Articular chondrocyte of knee joint (primary cell): ENCODE data around the gene RNF26. TPM values are rescaled to one million over a fixed set of nuclear protein-coding genes. Genes with fewer than 3 reads are reported as not detected.

ENCODE experiments used
- small RNA-seq: library from RNA; depleted of rRNA; stranded (forward); fragments of <200 nt; gene quantifications from one replicate; pipeline ENCODE3, GENCODE V24; 2012
- total RNA-seq: library from RNA; depleted of rRNA; stranded (reverse); fragments of >200 nt; gene quantifications from 2 replicates; pipeline ENCODE4 v1.2.3, GENCODE V29; 2012

RNF26 gene
- 5.9 TPM in 2 replicates for total RNA-seq

GRCh38 chr11:119334174-119334930, at the start of gene RNF26:
TSS of gene RNF26 (plus strand) at chr11:119334527. CDS start at chr11:119335123, 596 bp downstream.

GRCh38 chr11:119316729-119317591, 17.4 kb upstream of the RNF26 start, which contains the start of gene MCAM:
TSS of gene MCAM (minus strand) at chr11:119317130. CDS start at chr11:119317101, 29 bp downstream.

GRCh38 chr11:119340335-119341221, 6.3 kb downstream of the RNF26 start, which contains the start of gene C1QTNF5:
TSS of gene C1QTNF5 (minus strand) at chr11:119340883. CDS start at chr11:119340397, 486 bp downstream.

GRCh38 chr11:119346605-119347004, 12.3 kb downstream of the RNF26 start, which contains the start of gene MFRP:
TSS of gene MFRP (minus strand) at chr11:119346705. CDS start at chr11:119346513, 192 bp downstream.

GRCh38 chr11:119381181-119381988, 47.1 kb downstream of the RNF26 start, which contains the start of gene USP2:
TSS of gene USP2 (minus strand) at chr11:119381690. CDS start at chr11:119373480, 8,210 bp downstream.

Small RNAs within 50 kb of the gene (small RNA-seq; reads per million reads assigned to genes)
- gene RF01225, result not detected
- not detected for gene RNU6-262P

Other genes with a start within 250 kb of the RNF26 start
- gene HMBS, start 249.6 kb upstream of the RNF26 start, total RNA-seq, result 5.5 and 8.8 TPM in 2 replicates
- 18.8 and 20.5 TPM in 2 replicates for gene DPAGT1, start 232.7 kb upstream of the RNF26 start, total RNA-seq
- gene C2CD2L, start 227.2 kb upstream of the RNF26 start, total RNA-seq, result 2.6 and 3.3 TPM in 2 replicates
- gene HINFP, start 212.9 kb upstream of the RNF26 start, total RNA-seq, result 15.0 and 16.5 TPM in 2 replicates
- gene ABCG4, start 185.5 kb upstream of the RNF26 start, total RNA-seq, result 0.13 and 0.22 TPM in 2 replicates
- 21.7 and 23.2 TPM in 2 replicates for gene NLRX1, start 165.8 kb upstream of the RNF26 start, total RNA-seq
- 0.22 and 0.26 TPM in 2 replicates for gene NHERF4, start 149.1 kb upstream of the RNF26 start, total RNA-seq
- gene CBL, start 128.2 kb upstream of the RNF26 start, total RNA-seq, result 8.8 and 11.6 TPM in 2 replicates
- 24.2 and 44.5 TPM in 2 replicates for gene MCAM, start 17.4 kb upstream of the RNF26 start, total RNA-seq
- gene C1QTNF5, start 6.4 kb downstream of the RNF26 start, total RNA-seq, result 38.9 and 53.2 TPM in 2 replicates
- gene MFRP, start 12.2 kb downstream of the RNF26 start, total RNA-seq, result 0.11 TPM in 1 of 2 replicates, not detected in the other
- gene USP2, start 47.2 kb downstream of the RNF26 start, total RNA-seq, result 0.65 and 1.5 TPM in 2 replicates
- gene THY1, start 88.6 kb downstream of the RNF26 start, total RNA-seq, result 669 and 939 TPM in 2 replicates